ENCODE measurements around the gene VWC2. TPM values are rescaled to one million over a fixed set of nuclear protein-coding genes. Genes with fewer than 3 reads are reported as not detected.

Gene VWC2
- total RNA-seq, 1 donor from 2014 or later = 9.3 TPM

- DNase-seq (no peak), ATAC-seq (peak; percentile 25)
- intact Hi-C loops (cut with micrococcal nuclease) = no loop called here
These were observed 112.3 kb downstream of the VWC2 start for GRCh38 chr7:49885593-49886285.

- intact Hi-C loops (cut with micrococcal nuclease) = no loop called here
- DNase-seq (no peak), ATAC-seq (no peak)
These were observed 119.0 kb downstream of the VWC2 start for GRCh38 chr7:49892481-49892880.

GRCh38 chr7:49893131-49893530 lies 119.7 kb downstream of the VWC2 start:
- ATAC-seq (no peak), DNase-seq (no peak)
- intact Hi-C loops (cut with micrococcal nuclease) = no loop called here

- ATAC-seq = peak; percentile 98
- peak; percentile 71 for DNase-seq
- intact Hi-C loops (cut with micrococcal nuclease) = no loop called here
These were observed 121.1 kb downstream of the VWC2 start for GRCh38 chr7:49894543-49894942.

GRCh38 chr7:49911909-49912308 lies 138.5 kb downstream of the VWC2 start:
- intact Hi-C loops (cut with micrococcal nuclease) = no loop called here
- no peak for ATAC-seq
- no peak for DNase-seq

- ATAC-seq = no peak
- intact Hi-C loops (cut with micrococcal nuclease) = no loop called here
These were observed 153.3 kb downstream of the VWC2 start for GRCh38 chr7:49926720-49927119.

GRCh38 chr7:49927631-49928030 lies 154.2 kb downstream of the VWC2 start:
- intact Hi-C loops (cut with micrococcal nuclease) = no loop called here
- no peak for DNase-seq
- ATAC-seq = no peak

More at GRCh38 chr7:49926720-49927119, 153.3 kb downstream of the VWC2 start:
- DNase-seq = no peak

- peak; percentile 72 for ATAC-seq
- intact Hi-C loops (cut with micrococcal nuclease) = no loop called here
- DNase-seq = no peak
These were observed 155.3 kb downstream of the VWC2 start for GRCh38 chr7:49928787-49929186.

GRCh38 chr7:49931627-49932026 lies 158.2 kb downstream of the VWC2 start:
- intact Hi-C loops (cut with micrococcal nuclease) = no loop called here
- DNase-seq (no peak), ATAC-seq (no peak)

- ATAC-seq = no peak
- DNase-seq = no peak
- intact Hi-C loops (cut with micrococcal nuclease) = no loop called here
These were observed 164.2 kb downstream of the VWC2 start for GRCh38 chr7:49937608-49938007.

Measured in left ventricle myocardium superior (tissue), 1 donor.